Measurements from ENCODE around the gene GFY.

Gene GFY

DNA sequence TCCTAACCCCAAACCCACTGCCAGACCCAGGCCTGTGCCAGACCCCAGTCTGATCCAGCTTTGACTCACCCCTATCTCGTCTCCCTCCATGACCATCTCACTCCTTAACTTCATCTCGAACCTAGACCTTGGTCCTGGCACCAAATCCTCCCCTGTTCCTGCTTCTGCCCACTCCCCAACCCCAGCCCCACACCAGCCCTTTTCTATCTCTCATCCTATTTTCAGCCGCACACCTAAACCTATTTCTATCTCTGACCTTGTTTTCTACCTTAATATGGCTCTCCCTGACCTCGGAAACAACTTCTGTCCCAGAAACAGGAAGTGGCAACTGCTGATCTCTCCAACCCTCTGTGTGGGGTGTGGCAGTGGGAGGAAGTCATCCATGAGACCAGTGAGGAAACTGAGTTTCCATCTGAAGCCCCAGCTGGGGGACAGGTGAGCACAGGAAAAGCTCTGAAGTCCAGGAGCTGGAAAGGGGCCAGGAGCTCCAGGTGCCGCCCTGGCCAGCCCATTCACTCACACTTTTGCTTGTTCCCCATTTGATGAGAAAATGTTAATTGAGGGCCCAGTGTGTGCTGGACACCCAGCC lies 15.7 kb upstream of the GFY start:
- Histone ChIP-seq H3K14ac (ENCODE audit: low read length) (no peak overlapping the region), H4K8ac (ENCODE audit: low read depth, low read length) (no peak overlapping the region), H3K4ac (ENCODE audit: low read length) (no peak overlapping the region), H2BK12ac (ENCODE audit: low read length) (no peak overlapping the region), H3K9me3 (replicated peaks in 1 of 2; ENCODE audit: control insufficient read depth in 2 of 2, insufficient read depth in 1 of 2, low read depth in 1 of 2, low read length in 2 of 2) (no peaks in the 10 kb centered on the region), H3K36me3 (replicated peaks in 1 of 2; ENCODE audit: control insufficient read depth in 2 of 2, insufficient read depth in 2 of 2, low read length in 2 of 2) (no peaks in the 10 kb centered on the region), H2BK120ac (ENCODE audit: low read depth, low read length) (no peak overlapping the region), H2BK5ac (ENCODE audit: low read length) (no peak overlapping the region), H2BK15ac (ENCODE audit: low read length) (no peak overlapping the region), H3K4me1 (ENCODE audit: control insufficient read depth in 2 of 2, insufficient read depth in 1 of 2, low read depth in 1 of 2, low read length in 2 of 2) (peaks cover 4 to 23% of the 10 kb centered on the region in 2 donors), H3K27ac (replicated peaks; ENCODE audit: low read length) (no peak overlapping the region), H3K9ac (ENCODE audit: low read depth, low read length, poor library complexity) (no peak overlapping the region), H3K27me3 (ENCODE audit: control insufficient read depth in 3 of 3, insufficient read depth in 3 of 3, low read depth in 1 of 3, low read length in 3 of 3) (peaks cover 0 to 38% (median 0%) of the 10 kb centered on the region in 3 experiments), H3K79me1 (ENCODE audit: low read depth, low read length) (peaks cover 1% of the 10 kb centered on the region), H3K18ac (ENCODE audit: low read length) (no peak overlapping the region), H3K23ac (ENCODE audit: low read depth, low read length, poor library complexity) (no peak overlapping the region), H2AK5ac (ENCODE audit: low read depth, low read length) (peak overlapping the region; percentile 93), H3K4me2 (ENCODE audit: insufficient read depth, low read length, poor library complexity, severe bottlenecking) (no peak overlapping the region), H3K4me3 (ENCODE audit: low read length in 2 of 2) (no peak overlapping the region), H2AFZ (ENCODE audit: low read length) (no peak overlapping the region), H4K91ac (ENCODE audit: low read depth, low read length, poor library complexity) (no peak overlapping the region)
- DNase-seq (ENCODE audit: low spot score), result no peak
- no CpG with 5 or more reads among the region's 5 CpGs for WGBS, 2 donors (ENCODE audit: extremely low coverage in 2 of 2, insufficient read length in 2 of 2, insufficient replicate concordance in 1 of 2)

- Histone ChIP-seq H2AFZ (ENCODE audit: low read length) (no peak overlapping the region), H3K79me1 (ENCODE audit: low read depth, low read length) (peaks cover 1% of the 10 kb centered on the region), H3K4me2 (ENCODE audit: insufficient read depth, low read length, poor library complexity, severe bottlenecking) (no peak overlapping the region), H3K4me3 (ENCODE audit: low read length in 2 of 2) (no peak overlapping the region), H3K36me3 (replicated peaks in 1 of 2; ENCODE audit: control insufficient read depth in 2 of 2, insufficient read depth in 2 of 2, low read length in 2 of 2) (no peaks in the 10 kb centered on the region), H3K23ac (ENCODE audit: low read depth, low read length, poor library complexity) (no peak overlapping the region), H2BK15ac (ENCODE audit: low read length) (peak overlapping the region; percentile 95), H3K27me3 (ENCODE audit: control insufficient read depth in 3 of 3, insufficient read depth in 3 of 3, low read depth in 1 of 3, low read length in 3 of 3) (peaks cover 0 to 57% (median 0%) of the 10 kb centered on the region in 3 experiments), H4K91ac (ENCODE audit: low read depth, low read length, poor library complexity) (peak overlapping the region; percentile 64), H3K4me1 (ENCODE audit: control insufficient read depth in 2 of 2, insufficient read depth in 1 of 2, low read depth in 1 of 2, low read length in 2 of 2) (peaks cover 4 to 29% of the 10 kb centered on the region in 2 donors), H3K14ac (ENCODE audit: low read length) (no peak overlapping the region), H3K9ac (ENCODE audit: low read depth, low read length, poor library complexity) (no peak overlapping the region), H2BK12ac (ENCODE audit: low read length) (peak overlapping the region; percentile 69), H4K8ac (ENCODE audit: low read depth, low read length) (no peak overlapping the region), H3K9me3 (replicated peaks in 1 of 2; ENCODE audit: control insufficient read depth in 2 of 2, insufficient read depth in 1 of 2, low read depth in 1 of 2, low read length in 2 of 2) (no peaks in the 10 kb centered on the region), H2BK5ac (ENCODE audit: low read length) (peak overlapping the region; percentile 56), H3K4ac (ENCODE audit: low read length) (peak overlapping the region; percentile 26), H2AK5ac (ENCODE audit: low read depth, low read length) (peak overlapping the region; percentile 88), H3K27ac (replicated peaks; ENCODE audit: low read length) (no peak overlapping the region), H3K18ac (ENCODE audit: low read length) (peak overlapping the region; percentile 68), H2BK120ac (ENCODE audit: low read depth, low read length) (peak overlapping the region; percentile 57)
- no CpG with 5 or more reads among the region's 3 CpGs for WGBS, 2 donors (ENCODE audit: extremely low coverage in 2 of 2, insufficient read length in 2 of 2, insufficient replicate concordance in 1 of 2)
- DNase-seq (ENCODE audit: low spot score), result no peak
Observed at GRCh38 chr19:49411681-49412326, 13.4 kb upstream of the GFY start.

DNA sequence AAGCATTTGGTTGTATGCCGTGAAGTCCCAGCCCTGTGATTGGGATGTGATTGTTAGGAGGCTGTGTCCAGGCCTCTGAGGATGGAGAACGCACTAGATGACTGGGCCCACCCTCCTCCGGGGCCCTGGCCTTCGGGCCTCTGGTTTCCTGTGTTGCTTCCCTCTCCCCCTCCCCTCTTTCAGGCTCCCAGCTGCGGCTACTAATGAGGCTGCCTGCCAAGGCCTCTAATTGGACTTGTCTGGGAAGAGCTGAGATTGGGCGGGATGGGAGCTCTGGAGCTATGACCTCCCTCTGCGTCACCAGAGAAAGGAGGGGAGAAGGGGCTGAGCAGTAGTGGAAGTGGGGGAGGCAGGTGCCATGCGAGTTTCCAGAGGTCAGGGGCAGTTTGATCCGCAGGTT lies 11.8 kb upstream of the GFY start:
- Histone ChIP-seq H3K18ac (ENCODE audit: low read length) (peak overlapping the region; percentile 89), H3K27ac (replicated peaks; ENCODE audit: low read length) (peak overlapping the region; percentile 70), H3K4me1 (ENCODE audit: control insufficient read depth in 2 of 2, insufficient read depth in 1 of 2, low read depth in 1 of 2, low read length in 2 of 2) (peaks cover 4 to 29% of the 10 kb centered on the region in 2 donors), H3K36me3 (replicated peaks in 1 of 2; ENCODE audit: control insufficient read depth in 2 of 2, insufficient read depth in 2 of 2, low read length in 2 of 2) (no peaks in the 10 kb centered on the region), H2BK120ac (ENCODE audit: low read depth, low read length) (no peak overlapping the region), H3K9ac (ENCODE audit: low read depth, low read length, poor library complexity) (no peak overlapping the region), H2BK5ac (ENCODE audit: low read length) (peak overlapping the region; percentile 56), H2AFZ (ENCODE audit: low read length) (peak overlapping the region; percentile 42), H2AK5ac (ENCODE audit: low read depth, low read length) (peak overlapping the region; percentile 82), H3K79me1 (ENCODE audit: low read depth, low read length) (peaks cover 1% of the 10 kb centered on the region), H3K27me3 (ENCODE audit: control insufficient read depth in 3 of 3, insufficient read depth in 3 of 3, low read depth in 1 of 3, low read length in 3 of 3) (peaks cover 0 to 72% (median 0%) of the 10 kb centered on the region in 3 experiments), H3K14ac (ENCODE audit: low read length) (no peak overlapping the region), H3K4me2 (ENCODE audit: insufficient read depth, low read length, poor library complexity, severe bottlenecking) (no peak overlapping the region), H4K8ac (ENCODE audit: low read depth, low read length) (no peak overlapping the region), H2BK12ac (ENCODE audit: low read length) (no peak overlapping the region), H3K4me3 (ENCODE audit: low read length in 2 of 2) (no peak overlapping the region), H3K23ac (ENCODE audit: low read depth, low read length, poor library complexity) (no peak overlapping the region), H3K9me3 (replicated peaks in 1 of 2; ENCODE audit: control insufficient read depth in 2 of 2, insufficient read depth in 1 of 2, low read depth in 1 of 2, low read length in 2 of 2) (no peaks in the 10 kb centered on the region), H2BK15ac (ENCODE audit: low read length) (no peak overlapping the region), H4K91ac (ENCODE audit: low read depth, low read length, poor library complexity) (no peak overlapping the region), H3K4ac (ENCODE audit: low read length) (no peak overlapping the region)
- no peak for DNase-seq (ENCODE audit: low spot score)
- WGBS, 2 donors (ENCODE audit: extremely low coverage in 2 of 2, insufficient read length in 2 of 2, insufficient replicate concordance in 1 of 2), result no CpG with 5 or more reads among the region's 9 CpGs

DNA sequence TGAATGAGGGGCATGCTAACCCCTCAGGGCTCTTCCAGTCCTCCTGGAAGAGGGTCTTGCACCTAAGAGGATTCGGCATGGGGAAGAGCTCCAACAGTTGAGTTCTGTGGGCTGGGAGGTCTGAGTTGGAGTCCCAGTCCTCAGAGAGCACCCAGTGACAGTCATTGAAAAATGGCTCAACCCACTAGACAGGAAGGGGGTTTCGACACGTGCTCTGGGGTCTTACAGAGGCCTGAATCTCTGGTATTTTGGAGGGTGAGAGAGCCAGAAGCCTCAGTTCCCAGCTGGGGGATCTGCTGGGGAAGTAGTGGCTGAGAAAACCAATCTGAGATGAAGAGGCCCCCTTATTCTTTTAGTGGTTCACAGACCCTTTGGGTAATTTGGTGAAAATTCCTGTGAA lies 10.9 kb upstream of the GFY start:
- peaks cover 0 to 24% of the 10 kb centered on the region in 2 donors for H3K4me1 ChIP-seq (ENCODE audit: control insufficient read depth in 2 of 2, insufficient read depth in 1 of 2, low read depth in 1 of 2, low read length in 2 of 2)
- peak overlapping the region; percentile 87 for H3K18ac ChIP-seq (ENCODE audit: low read length)
- no peak overlapping the region for H3K23ac ChIP-seq (ENCODE audit: low read depth, low read length, poor library complexity)
- no peak overlapping the region for H2AFZ ChIP-seq (ENCODE audit: low read length)
- H3K14ac ChIP-seq (ENCODE audit: low read length), result no peak overlapping the region
- H2AK5ac ChIP-seq (ENCODE audit: low read depth, low read length), result peak overlapping the region; percentile 82
- no peak overlapping the region for H4K8ac ChIP-seq (ENCODE audit: low read depth, low read length)
- no peak overlapping the region for H2BK15ac ChIP-seq (ENCODE audit: low read length)
- H3K36me3 ChIP-seq (replicated peaks in 1 of 2; ENCODE audit: control insufficient read depth in 2 of 2, insufficient read depth in 2 of 2, low read length in 2 of 2), result no peaks in the 10 kb centered on the region
- no peak overlapping the region for H2BK120ac ChIP-seq (ENCODE audit: low read depth, low read length)
- no peaks in the 10 kb centered on the region for H3K9me3 ChIP-seq (replicated peaks in 1 of 2; ENCODE audit: control insufficient read depth in 2 of 2, insufficient read depth in 1 of 2, low read depth in 1 of 2, low read length in 2 of 2)
- H2BK5ac ChIP-seq (ENCODE audit: low read length), result peak overlapping the region; percentile 55
- H3K27me3 ChIP-seq (ENCODE audit: control insufficient read depth in 3 of 3, insufficient read depth in 3 of 3, low read depth in 1 of 3, low read length in 3 of 3), result peaks cover 0 to 76% (median 0%) of the 10 kb centered on the region in 3 experiments
- no peak for DNase-seq (ENCODE audit: low spot score)
- no peak overlapping the region for H3K4ac ChIP-seq (ENCODE audit: low read length)
- no peak overlapping the region for H3K4me2 ChIP-seq (ENCODE audit: insufficient read depth, low read length, poor library complexity, severe bottlenecking)
- H3K79me1 ChIP-seq (ENCODE audit: low read depth, low read length), result peaks cover 1% of the 10 kb centered on the region
- H3K4me3 ChIP-seq (ENCODE audit: low read length in 2 of 2), result no peak overlapping the region
- no CpG with 5 or more reads among the region's 3 CpGs for WGBS, 2 donors (ENCODE audit: extremely low coverage in 2 of 2, insufficient read length in 2 of 2, insufficient replicate concordance in 1 of 2)
- no peak overlapping the region for H3K9ac ChIP-seq (ENCODE audit: low read depth, low read length, poor library complexity)
- no peak overlapping the region for H3K27ac ChIP-seq (replicated peaks; ENCODE audit: low read length)
- H2BK12ac ChIP-seq (ENCODE audit: low read length), result peak overlapping the region; percentile 93
- peak overlapping the region; percentile 11 for H4K91ac ChIP-seq (ENCODE audit: low read depth, low read length, poor library complexity)
